HepG2 (cell line): Measurements from ENCODE around the gene PLD6. TPM values are rescaled to one million over a fixed set of nuclear protein-coding genes. Genes with fewer than 3 reads are reported as not detected.

Source experiments
- CCDC6 ChIP-seq: sonication (generic); formaldehyde crosslinking; IDR thresholded peaks from 2 replicates; pipeline ENCODE4 v1.8.1; 2022; ENCODE audit warnings: mild to moderate bottlenecking, missing genetic modification reagents, moderate library complexity
- DMAP1 ChIP-seq: IDR thresholded peaks from 2 replicates; pipeline ENCODE4 v1.6.1; 2016
- IKZF4 ChIP-seq: sonication (generic); formaldehyde crosslinking; IDR thresholded peaks from 2 replicates; pipeline ENCODE4 v1.5.1; 2020; ENCODE audit warnings: borderline replicate concordance, mild to moderate bottlenecking, low read depth, missing genetic modification reagents; ENCODE audit errors: not compliant biosample characterization
- NR2C2 ChIP-seq: sonication (generic); formaldehyde crosslinking; IDR thresholded peaks from 2 replicates; pipeline ENCODE4 v1.4.0; 2020; ENCODE audit warnings: missing genetic modification reagents, mild to moderate bottlenecking, moderate library complexity, borderline replicate concordance
- TBX3 ChIP-seq: fragments of 450-650 bp; IDR thresholded peaks from 2 replicates; pipeline ENCODE4 v1.6.1; 2017; ENCODE audit warnings: antibody characterized with exemption, mild to moderate bottlenecking, inconsistent platforms, borderline replicate concordance
- ZNF749 ChIP-seq: sonication (generic); formaldehyde crosslinking; IDR thresholded peaks from 2 replicates; pipeline ENCODE4 v1.8.0; 2022; ENCODE audit warnings: mild to moderate bottlenecking, missing genetic modification reagents, moderate library complexity, borderline replicate concordance
- polyA plus RNA-seq, 8 experiments: library from polyadenylated mRNA; depleted of rRNA in 3 of 8; stranded (reverse) in 7 of 8; unstranded in 1 of 8; fragments of >200 nt; fragmentation: Illumina TruSeq in 4 of 8; extraction: Trizol in 4 of 8; gene quantifications; 2 replicates each; pipeline versions ENCODE4 v1.2.1 to v1.2.3, GENCODE V29; 2011 to 2016; ENCODE audit warnings: low read depth in 4 of 8, missing spikeins in 1 of 8, mixed read lengths in 1 of 8; ENCODE audit not compliant: insufficient read depth in 1 of 8
- total RNA-seq, 5 experiments: library from RNA; depleted of rRNA; stranded (reverse); fragments of >200 nt; fragmentation: Illumina TruSeq; extraction: Trizol; gene quantifications; 2 replicates each; pipeline ENCODE4 v1.2.3, GENCODE V29; 2016; ENCODE audit warnings: low read depth in 1 of 5
- TF ChIP-seq, protein P1 (sequence below): sonication (generic); formaldehyde crosslinking; IDR thresholded peaks from 2 replicates; pipeline ENCODE4 v1.4.0; 2020; ENCODE audit warnings: missing genetic modification reagents
- TF ChIP-seq, protein P2 (sequence below): sonication (generic); formaldehyde crosslinking; IDR thresholded peaks from 2 replicates; pipeline ENCODE4 v1.5.0; 2020; ENCODE audit warnings: missing genetic modification reagents
- TF ChIP-seq, protein P3 (sequence below): sonication (generic); formaldehyde crosslinking; IDR thresholded peaks from 2 replicates; pipeline ENCODE4 v1.9.0; 2021; ENCODE audit warnings: missing genetic modification reagents, borderline replicate concordance
- TF ChIP-seq, protein P4 (sequence below): IDR thresholded peaks from 2 replicates; pipeline ENCODE4 v1.6.1; 2016; ENCODE audit warnings: mild to moderate bottlenecking
- TF ChIP-seq, protein P5 (sequence below): sonication (generic); formaldehyde crosslinking; IDR thresholded peaks from 2 replicates; pipeline ENCODE4 v1.8.1; 2023; ENCODE audit warnings: mild to moderate bottlenecking, missing genetic modification reagents, borderline replicate concordance
- TF ChIP-seq, protein P6 (sequence below): sonication (generic); formaldehyde crosslinking; conservative IDR thresholded peaks from 2 replicates; pipeline ENCODE4 v1.8.0; 2022; ENCODE audit warnings: missing genetic modification reagents
- TF ChIP-seq, protein P7 (sequence below): sonication (generic); formaldehyde crosslinking; IDR thresholded peaks from 2 replicates; pipeline ENCODE4 v1.4.0; 2020; ENCODE audit warnings: missing genetic modification reagents, borderline replicate concordance

Gene PLD6
- total and polyA plus RNA-seq, 2 of the 13 experiments (the other 11 are each of a cell fraction or from before 2014, with no cell fraction given): 5.2 to 11.4 TPM

DNA sequence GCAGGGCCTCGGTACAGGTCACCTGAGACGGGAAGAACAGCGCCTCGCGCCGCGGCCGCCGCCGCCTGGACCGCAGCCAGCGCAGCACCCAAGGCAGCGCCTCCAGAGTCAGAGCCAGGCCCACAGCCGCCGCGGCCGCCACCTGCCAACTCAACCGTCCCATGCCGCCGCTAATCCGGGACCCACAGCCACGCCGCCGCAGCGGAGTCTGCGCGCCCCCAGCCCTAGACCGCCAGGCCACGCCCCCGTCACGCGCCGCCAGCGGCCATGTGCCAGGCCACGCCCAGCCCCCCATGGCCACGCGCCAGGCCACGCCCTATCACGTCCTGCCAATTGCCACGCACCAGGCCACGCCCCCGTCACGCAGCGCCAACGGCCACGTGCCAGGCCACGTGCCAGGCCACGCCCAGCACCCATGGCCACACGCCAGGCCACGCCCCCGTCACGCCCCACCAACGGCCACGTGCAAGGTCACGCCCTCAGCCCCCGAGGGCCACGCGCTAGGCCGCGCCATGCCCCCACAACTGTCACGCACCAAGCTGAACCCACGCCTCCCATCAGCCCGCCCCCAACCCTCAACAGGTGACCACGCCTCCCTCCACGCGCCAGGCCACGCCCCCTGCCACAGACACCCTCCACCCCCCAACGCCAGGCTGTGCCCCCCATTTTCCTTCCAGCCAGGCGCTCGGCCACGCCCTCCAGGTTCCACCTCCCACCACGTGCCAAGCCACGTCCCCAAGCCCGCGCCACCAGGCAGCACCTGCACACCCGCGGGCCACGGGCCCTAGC lies at the start of gene PLD6 (continued):
- TF ChIP-seq, protein P1, sequence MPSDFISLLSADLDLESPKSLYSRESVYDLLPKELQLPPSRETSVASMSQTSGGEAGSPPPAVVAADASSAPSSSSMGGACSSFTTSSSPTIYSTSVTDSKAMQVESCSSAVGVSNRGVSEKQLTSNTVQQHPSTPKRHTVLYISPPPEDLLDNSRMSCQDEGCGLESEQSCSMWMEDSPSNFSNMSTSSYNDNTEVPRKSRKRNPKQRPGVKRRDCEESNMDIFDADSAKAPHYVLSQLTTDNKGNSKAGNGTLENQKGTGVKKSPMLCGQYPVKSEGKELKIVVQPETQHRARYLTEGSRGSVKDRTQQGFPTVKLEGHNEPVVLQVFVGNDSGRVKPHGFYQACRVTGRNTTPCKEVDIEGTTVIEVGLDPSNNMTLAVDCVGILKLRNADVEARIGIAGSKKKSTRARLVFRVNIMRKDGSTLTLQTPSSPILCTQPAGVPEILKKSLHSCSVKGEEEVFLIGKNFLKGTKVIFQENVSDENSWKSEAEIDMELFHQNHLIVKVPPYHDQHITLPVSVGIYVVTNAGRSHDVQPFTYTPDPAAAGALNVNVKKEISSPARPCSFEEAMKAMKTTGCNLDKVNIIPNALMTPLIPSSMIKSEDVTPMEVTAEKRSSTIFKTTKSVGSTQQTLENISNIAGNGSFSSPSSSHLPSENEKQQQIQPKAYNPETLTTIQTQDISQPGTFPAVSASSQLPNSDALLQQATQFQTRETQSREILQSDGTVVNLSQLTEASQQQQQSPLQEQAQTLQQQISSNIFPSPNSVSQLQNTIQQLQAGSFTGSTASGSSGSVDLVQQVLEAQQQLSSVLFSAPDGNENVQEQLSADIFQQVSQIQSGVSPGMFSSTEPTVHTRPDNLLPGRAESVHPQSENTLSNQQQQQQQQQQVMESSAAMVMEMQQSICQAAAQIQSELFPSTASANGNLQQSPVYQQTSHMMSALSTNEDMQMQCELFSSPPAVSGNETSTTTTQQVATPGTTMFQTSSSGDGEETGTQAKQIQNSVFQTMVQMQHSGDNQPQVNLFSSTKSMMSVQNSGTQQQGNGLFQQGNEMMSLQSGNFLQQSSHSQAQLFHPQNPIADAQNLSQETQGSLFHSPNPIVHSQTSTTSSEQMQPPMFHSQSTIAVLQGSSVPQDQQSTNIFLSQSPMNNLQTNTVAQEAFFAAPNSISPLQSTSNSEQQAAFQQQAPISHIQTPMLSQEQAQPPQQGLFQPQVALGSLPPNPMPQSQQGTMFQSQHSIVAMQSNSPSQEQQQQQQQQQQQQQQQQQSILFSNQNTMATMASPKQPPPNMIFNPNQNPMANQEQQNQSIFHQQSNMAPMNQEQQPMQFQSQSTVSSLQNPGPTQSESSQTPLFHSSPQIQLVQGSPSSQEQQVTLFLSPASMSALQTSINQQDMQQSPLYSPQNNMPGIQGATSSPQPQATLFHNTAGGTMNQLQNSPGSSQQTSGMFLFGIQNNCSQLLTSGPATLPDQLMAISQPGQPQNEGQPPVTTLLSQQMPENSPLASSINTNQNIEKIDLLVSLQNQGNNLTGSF (CRISPR knock-in tag): peak; percentile 20; the same call in 1 of the 2 replicates
- TF ChIP-seq, protein P2, sequence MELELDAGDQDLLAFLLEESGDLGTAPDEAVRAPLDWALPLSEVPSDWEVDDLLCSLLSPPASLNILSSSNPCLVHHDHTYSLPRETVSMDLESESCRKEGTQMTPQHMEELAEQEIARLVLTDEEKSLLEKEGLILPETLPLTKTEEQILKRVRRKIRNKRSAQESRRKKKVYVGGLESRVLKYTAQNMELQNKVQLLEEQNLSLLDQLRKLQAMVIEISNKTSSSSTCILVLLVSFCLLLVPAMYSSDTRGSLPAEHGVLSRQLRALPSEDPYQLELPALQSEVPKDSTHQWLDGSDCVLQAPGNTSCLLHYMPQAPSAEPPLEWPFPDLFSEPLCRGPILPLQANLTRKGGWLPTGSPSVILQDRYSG: peak; percentile 85; the same call in 1 of the 2 replicates
- peak; percentile 99 for TF ChIP-seq ZNF749 (CRISPR knock-in tag)
- peak; percentile 94 for TF ChIP-seq IKZF4 (CRISPR knock-in tag)
- TF ChIP-seq DMAP1 (CRISPR knock-in tag): peak; percentile 96
- TF ChIP-seq TBX3: peak; percentile 67
- TF ChIP-seq, protein P3, sequence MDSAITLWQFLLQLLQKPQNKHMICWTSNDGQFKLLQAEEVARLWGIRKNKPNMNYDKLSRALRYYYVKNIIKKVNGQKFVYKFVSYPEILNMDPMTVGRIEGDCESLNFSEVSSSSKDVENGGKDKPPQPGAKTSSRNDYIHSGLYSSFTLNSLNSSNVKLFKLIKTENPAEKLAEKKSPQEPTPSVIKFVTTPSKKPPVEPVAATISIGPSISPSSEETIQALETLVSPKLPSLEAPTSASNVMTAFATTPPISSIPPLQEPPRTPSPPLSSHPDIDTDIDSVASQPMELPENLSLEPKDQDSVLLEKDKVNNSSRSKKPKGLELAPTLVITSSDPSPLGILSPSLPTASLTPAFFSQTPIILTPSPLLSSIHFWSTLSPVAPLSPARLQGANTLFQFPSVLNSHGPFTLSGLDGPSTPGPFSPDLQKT (CRISPR knock-in tag): no peak
- TF ChIP-seq, protein P4, sequence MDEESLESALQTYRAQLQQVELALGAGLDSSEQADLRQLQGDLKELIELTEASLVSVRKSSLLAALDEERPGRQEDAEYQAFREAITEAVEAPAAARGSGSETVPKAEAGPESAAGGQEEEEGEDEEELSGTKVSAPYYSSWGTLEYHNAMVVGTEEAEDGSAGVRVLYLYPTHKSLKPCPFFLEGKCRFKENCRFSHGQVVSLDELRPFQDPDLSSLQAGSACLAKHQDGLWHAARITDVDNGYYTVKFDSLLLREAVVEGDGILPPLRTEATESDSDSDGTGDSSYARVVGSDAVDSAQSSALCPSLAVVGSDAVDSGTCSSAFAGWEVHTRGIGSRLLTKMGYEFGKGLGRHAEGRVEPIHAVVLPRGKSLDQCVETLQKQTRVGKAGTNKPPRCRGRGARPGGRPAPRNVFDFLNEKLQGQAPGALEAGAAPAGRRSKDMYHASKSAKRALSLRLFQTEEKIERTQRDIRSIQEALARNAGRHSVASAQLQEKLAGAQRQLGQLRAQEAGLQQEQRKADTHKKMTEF (CRISPR knock-in tag): peak; percentile 58; the same call in 1 of the 2 replicates
- TF ChIP-seq NR2C2: peak; percentile 80
- TF ChIP-seq, protein P5, sequence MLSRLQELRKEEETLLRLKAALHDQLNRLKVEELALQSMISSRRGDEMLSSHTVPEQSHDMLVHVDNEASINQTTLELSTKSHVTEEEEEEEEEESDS (CRISPR knock-in tag): no peak; the same call in 1 of the 2 replicates
- TF ChIP-seq, protein P6, sequence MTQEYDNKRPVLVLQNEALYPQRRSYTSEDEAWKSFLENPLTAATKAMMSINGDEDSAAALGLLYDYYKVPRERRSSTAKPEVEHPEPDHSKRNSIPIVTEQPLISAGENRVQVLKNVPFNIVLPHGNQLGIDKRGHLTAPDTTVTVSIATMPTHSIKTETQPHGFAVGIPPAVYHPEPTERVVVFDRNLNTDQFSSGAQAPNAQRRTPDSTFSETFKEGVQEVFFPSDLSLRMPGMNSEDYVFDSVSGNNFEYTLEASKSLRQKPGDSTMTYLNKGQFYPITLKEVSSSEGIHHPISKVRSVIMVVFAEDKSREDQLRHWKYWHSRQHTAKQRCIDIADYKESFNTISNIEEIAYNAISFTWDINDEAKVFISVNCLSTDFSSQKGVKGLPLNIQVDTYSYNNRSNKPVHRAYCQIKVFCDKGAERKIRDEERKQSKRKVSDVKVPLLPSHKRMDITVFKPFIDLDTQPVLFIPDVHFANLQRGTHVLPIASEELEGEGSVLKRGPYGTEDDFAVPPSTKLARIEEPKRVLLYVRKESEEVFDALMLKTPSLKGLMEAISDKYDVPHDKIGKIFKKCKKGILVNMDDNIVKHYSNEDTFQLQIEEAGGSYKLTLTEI (CRISPR knock-in tag): no peak
- TF ChIP-seq, protein P7, sequence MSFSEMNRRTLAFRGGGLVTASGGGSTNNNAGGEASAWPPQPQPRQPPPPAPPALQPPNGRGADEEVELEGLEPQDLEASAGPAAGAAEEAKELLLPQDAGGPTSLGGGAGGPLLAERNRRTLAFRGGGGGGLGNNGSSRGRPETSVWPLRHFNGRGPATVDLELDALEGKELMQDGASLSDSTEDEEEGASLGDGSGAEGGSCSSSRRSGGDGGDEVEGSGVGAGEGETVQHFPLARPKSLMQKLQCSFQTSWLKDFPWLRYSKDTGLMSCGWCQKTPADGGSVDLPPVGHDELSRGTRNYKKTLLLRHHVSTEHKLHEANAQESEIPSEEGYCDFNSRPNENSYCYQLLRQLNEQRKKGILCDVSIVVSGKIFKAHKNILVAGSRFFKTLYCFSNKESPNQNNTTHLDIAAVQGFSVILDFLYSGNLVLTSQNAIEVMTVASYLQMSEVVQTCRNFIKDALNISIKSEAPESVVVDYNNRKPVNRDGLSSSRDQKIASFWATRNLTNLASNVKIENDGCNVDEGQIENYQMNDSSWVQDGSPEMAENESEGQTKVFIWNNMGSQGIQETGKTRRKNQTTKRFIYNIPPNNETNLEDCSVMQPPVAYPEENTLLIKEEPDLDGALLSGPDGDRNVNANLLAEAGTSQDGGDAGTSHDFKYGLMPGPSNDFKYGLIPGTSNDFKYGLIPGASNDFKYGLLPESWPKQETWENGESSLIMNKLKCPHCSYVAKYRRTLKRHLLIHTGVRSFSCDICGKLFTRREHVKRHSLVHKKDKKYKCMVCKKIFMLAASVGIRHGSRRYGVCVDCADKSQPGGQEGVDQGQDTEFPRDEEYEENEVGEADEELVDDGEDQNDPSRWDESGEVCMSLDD (CRISPR knock-in tag): 0 out of 2 replicates have a peak, but pooled peaks have one; percentile 8
- TF ChIP-seq CCDC6 (CRISPR knock-in tag): peak; percentile 97
